ENCODE results near the gene FAM216A.
"Not testable (repeated sequence)": the region's sequence is repeated elsewhere in the genome, so short reads cannot be mapped to it uniquely, and the experiment has no call there.

FAM216A gene, protein sequence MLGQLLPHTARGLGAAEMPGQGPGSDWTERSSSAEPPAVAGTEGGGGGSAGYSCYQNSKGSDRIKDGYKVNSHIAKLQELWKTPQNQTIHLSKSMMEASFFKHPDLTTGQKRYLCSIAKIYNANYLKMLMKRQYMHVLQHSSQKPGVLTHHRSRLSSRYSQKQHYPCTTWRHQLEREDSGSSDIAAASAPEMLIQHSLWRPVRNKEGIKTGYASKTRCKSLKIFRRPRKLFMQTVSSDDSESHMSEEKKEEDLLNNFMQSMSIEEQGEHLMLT

DNA sequence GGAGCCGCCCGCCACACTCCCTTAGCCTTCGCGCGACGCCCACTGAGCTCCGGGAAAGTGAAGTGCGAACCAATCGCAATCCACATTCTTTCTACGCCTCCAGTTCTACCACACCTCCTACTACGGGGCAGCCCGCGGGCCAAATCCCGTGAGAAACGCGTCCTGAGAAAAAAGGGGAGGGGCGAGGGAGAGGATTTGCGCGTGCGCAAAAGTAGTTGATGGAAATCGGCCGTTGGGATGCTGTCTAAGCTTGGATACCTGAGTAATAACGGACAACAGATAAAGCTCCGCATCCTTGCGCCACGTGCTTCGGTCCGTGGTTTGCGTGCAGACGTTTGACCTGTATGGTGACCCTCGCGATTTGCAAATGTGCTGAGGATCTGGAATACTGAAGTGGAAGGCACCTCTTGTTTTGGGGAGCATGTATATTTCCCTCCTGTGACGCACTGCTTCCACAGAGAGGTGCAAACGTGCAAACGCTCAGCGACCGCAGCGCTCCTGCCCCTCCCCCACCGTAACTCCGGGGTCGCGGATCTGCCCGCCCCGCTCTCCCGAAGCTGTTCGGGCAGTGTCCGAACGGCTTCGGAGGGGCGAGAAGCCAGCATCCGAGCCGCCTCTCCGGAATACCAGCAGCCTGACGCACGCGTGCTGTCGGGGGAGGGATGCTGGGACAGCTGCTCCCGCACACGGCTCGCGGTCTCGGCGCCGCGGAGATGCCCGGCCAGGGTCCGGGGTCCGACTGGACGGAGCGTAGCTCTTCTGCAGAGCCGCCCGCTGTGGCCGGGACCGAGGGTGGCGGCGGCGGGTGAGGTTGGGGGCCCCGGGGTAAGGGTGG lies at the start of gene FAM216A, which contains the start of gene GPN3:
TSS of gene FAM216A (plus strand) at position 632 of the 835 bp plus-strand sequence. CDS start at position 663, 31 bp downstream.
TSS of gene GPN3 (minus strand) at position 44 of the 835 bp plus-strand sequence. CDS start 54 bp downstream, outside the sequence.
- peak; percentile 99 for DNase-seq (ENCODE audit: low read depth, low spot score)

DNA sequence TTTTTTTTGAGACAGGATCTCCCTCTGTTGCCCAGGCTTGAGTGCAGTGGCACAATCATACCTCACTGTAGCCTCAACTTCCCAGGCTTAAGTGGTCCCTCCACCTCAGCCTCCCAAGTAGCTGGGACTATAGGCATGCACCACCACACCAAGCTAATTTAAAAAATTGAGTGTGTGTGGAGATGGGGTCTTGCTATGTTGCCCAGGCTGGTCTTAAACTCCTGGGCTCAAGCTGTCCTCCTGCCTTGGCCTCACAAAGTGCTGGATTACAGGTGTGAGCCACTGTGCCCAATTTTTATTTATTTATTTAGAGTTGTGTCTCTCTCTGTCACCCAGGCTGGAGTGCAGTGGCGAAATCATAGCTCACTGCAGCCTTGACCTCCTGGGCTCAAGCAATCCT lies 48.0 kb upstream of the FAM216A start:
- not testable (repeated sequence) for DNase-seq (ENCODE audit: low read depth, low spot score)

DNA sequence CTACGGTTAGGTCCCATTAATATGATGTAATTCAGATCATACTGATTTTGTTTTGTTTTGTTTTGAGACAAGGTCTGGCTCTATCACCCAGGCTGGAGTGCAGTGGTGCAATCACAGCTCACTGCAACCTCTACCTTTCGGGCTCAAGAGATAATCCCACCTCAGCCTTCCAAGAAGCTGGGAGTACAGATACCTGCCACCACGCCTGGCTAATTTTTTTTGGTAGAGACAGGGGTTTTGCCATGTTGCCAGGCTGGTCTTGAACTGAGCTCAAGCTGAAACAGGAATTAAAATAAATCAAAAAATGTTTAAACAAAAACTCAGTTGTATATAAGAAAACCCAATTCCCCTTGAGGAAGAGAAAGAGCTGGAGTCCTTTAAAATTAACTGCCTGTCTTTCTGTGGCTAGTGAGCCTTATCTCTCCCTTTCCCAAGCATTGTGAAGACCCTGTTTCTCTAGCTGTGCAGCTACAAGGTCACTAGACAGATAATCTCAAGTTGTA lies 47.4 kb upstream of the FAM216A start:
- no peak for DNase-seq (ENCODE audit: low read depth, low spot score)

DNA sequence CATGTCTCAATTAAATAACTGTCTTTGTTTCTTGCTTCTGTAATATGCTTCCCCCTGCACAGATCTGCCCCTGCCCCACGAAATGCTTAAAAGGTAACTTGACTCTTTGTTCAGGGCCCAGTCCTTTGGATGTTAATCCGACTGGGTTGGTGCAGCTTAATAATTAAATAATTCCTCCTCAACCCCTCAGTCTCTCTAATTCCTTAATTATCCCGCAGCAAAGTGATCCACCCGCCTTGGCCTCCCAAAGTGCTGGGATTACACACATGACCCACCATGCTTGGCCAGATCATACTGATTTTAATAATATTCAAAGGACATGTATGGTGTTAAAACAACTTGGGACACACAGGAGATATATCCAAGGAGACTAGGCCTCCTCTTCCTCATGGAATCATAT lies 46.9 kb upstream of the FAM216A start:
- no peak for DNase-seq (ENCODE audit: low read depth, low spot score)

DNA sequence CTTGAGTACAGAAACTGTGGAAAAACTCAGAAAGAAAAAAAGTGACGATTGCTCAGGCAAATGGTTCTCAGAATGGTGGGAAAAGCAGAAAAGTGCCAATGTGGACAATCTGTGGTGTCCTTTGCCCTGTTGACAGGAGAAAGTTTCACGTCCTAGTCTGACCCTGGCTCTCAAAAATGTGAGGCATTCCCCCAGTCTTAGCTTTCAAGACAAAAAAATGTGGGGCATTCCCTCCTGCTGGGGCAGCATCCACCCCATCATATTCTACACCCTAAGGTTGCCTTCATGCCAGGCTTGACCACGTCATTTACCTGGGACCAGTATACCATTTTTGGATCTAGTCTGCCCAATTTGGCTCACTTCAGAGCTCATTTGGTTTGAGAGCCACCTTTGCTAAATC lies 44.4 kb upstream of the FAM216A start:
- no peak for DNase-seq (ENCODE audit: low read depth, low spot score)

GRCh38 chr12:110426406-110426805 lies 42.2 kb upstream of the FAM216A start:
- DNase-seq (ENCODE audit: low read depth, low spot score) = no peak

DNA sequence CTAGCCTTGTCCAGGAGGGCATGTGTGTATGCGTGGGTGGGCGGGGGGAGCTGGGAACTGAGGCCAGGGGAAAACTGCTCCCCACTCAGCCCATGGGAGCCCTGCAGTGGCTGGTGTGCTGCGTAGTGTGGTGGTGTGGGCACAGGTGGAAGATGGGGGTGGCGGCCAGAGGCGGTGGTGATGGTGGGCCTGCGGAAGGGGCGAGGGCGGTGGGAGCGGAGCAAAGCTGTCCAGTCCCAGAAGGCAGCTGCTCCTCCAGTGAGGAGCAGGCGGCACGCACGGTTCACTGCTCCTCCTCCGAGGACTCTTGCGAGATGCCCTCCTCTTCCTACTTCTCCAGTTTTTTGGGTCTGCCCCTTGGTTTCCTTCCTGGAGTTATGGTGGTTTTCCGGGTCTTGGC lies 39.0 kb upstream of the FAM216A start:
- DNase-seq (ENCODE audit: low read depth, low spot score) = not testable (repeated sequence)

GRCh38 chr12:110431957-110432587 lies 36.6 kb upstream of the FAM216A start:
- no peak for DNase-seq (ENCODE audit: low read depth, low spot score)

GRCh38 chr12:110436231-110436630 lies 32.4 kb upstream of the FAM216A start:
- no peak for DNase-seq (ENCODE audit: low read depth, low spot score)

- no peak for DNase-seq (ENCODE audit: low read depth, low spot score)
These were observed 24.2 kb upstream of the FAM216A start for GRCh38 chr12:110444455-110444854.

GRCh38 chr12:110449799-110450497 lies 18.7 kb upstream of the FAM216A start, which contains the start of gene ARPC3:
Gene ARPC3, minus strand, starts transcription at chr12:110450337. Its CDS starts 77 bp downstream, at chr12:110450260.
- DNase-seq (ENCODE audit: low read depth, low spot score) = peak; percentile 98

DNA sequence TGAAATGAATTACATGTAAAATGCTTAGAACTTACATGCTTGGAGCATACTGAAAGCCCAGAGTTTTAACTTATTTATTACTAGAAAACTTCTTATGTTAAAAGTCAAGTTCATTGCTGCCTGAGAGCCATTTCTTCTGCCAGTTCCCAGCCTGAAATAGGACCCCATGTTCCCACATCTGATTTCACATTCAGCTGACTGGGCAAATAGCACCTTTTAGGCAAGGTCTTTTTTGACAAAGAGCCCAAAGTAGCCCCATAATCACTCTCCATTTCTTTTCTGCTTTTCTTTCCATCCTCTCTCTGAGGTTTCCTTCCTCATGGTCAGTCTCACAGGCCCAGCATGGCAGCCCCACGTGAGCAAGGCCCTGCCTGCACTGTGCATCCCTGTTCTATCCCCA lies 17.4 kb upstream of the FAM216A start:
- DNase-seq (ENCODE audit: low read depth, low spot score) = no peak

DNA sequence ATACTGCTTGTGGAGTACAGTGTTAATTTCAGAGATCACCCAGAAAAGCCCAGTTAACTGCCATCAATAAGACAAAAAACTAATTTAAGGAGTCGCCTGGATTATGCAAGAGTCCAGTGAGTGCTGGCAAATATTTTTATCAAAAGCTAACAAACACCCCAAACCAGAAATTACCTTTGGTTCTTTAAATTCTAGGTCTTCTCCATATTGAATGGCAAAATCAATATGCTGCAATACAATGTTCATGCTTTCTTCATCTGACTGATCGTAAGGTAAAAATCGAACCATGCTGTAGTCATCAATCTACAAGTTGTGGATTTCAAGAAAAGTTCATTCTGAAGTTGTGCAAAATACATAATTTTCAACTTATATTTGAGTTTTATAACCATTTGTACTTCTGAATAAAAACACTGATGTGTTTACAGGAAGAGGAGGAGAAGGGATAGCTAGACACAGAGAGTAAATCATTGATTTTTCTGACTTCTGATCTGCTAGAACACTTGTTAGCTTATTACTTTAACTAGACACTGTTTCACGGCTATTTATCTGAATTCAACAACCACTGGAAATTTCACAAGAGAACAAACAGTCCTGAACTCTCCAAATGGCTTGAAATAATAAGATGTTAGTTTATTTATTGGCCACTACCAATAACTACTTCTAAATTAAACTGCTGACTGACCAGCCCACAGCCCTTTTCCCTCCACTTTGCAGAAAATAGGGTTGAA lies 14.9 kb upstream of the FAM216A start:
- no peak for DNase-seq (ENCODE audit: low read depth, low spot score)

DNA sequence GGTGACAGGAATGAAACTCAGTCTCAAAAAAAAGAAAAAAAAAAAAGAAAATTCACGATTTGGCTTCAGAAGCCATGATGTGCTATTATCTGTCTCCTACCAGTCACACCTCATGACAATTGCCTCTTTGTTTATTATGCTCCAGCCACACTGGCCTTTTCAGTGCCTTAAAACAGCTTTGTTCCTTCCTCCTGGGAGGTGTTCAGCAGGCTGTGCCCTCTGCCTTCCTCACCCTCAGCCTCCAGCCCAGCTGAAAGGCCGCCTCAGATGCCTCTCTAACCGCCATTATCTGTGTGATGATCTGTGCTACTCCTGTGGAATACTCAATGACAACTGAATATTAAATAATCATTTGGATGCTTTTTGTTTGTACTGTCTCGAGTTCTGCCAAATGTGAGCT lies 9.9 kb upstream of the FAM216A start:
- DNase-seq (ENCODE audit: low read depth, low spot score) = no peak

- DNase-seq (ENCODE audit: low read depth, low spot score) = not testable (repeated sequence)
These were observed 7.5 kb upstream of the FAM216A start for GRCh38 chr12:110461189-110461588.

DNA sequence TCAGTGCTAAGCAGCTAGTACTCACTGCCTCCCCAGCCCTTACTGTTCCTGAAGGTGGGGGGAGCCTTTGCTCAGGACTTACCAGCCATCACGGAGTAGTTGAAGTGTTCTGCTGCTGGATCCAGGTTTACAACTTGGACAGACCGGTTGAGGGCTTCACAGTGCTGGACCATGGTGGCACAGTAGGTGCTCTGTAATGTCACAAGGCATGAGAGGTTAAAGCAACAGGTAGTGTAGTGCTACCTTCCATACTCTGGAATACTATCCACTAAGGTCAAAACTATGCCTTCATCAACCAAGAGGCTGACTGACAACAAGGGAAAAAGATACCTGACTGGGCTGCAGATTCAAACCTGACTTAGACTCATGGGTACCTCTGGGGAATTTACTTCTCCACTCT lies 3.6 kb upstream of the FAM216A start:
- no peak for DNase-seq (ENCODE audit: low read depth, low spot score)

GRCh38 chr12:110465765-110466164 lies 2.9 kb upstream of the FAM216A start:
- DNase-seq (ENCODE audit: low read depth, low spot score) = not testable (repeated sequence)

DNA sequence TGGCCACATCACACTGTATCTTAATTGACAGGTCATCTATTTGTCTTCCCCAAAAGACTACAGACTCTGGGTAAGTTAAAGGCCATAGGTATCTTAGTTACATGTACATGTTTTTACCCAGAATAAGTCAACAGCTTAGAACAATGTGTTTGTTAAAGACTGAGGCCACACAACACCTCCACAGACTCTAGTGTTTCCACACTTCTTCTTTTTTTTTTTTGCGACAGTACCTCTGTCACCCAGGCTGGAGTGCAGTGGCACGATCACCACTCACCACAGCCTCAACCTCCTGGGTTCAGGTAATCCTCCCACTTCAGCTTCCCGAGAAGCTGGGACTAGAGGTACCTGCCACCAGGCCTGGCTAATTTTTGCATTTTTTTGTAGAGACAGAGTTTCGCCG lies 1.9 kb upstream of the FAM216A start:
- DNase-seq (ENCODE audit: low read depth, low spot score) = peak; percentile 5

DNA sequence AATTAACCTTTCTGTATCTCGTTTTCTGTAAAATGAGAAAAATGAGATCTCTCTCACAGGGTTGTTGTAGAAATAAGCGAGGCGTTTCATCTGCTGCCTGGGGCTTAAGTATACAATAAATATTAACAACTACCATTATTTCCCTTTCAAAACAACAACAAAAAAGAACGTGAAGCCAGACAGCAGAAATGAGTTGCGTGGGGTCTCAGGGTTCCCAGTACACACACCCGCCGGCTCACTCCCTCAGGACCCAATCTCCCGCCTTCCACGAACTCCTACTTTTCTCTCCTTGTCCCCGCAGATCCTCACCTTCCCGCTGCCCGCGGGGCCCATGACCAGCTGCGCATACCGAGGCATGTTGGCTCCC lies 815 bp upstream of the FAM216A start:
- no peak for DNase-seq (ENCODE audit: low read depth, low spot score)

DNA sequence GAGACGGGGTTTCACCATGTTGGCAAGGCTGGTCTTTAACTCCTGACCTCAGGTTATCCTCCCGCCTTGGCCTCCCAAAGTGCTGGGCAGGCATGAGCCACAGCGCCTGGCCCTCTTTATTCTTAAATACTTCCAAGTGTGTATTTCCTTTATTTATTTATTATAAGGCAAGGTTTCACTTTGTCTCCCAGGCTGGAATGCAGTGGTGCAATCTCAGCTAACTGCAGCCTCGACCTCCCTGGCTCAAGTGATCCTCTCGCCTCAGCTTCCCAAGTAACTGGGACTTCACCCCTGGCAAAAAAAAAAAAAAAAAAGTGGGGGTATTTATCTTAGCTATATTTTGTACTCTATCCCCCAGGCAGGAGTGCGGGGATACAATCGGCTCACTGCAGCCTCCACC lies 6.8 kb downstream of the FAM216A start:
- no peak for DNase-seq (ENCODE audit: low read depth, low spot score)

Data from ELF-1 (cell line).